COLO668 (cell line): ENCODE data around the gene SLC12A8.
A peak's percentile ranks its signal among the peaks of the same experiment; 100 is the strongest.

ENCODE experiments used
- DNase-seq: peaks from one replicate; lab custom pipeline; 2025; ENCODE audit not compliant: unreplicated experiment; lab: John Stamatoyannopoulos, UW

SLC12A8 gene

GRCh38 chr3:125214738-125215137, 2.2 kb upstream of the SLC12A8 start:
- DNase-seq = no peak

DNA sequence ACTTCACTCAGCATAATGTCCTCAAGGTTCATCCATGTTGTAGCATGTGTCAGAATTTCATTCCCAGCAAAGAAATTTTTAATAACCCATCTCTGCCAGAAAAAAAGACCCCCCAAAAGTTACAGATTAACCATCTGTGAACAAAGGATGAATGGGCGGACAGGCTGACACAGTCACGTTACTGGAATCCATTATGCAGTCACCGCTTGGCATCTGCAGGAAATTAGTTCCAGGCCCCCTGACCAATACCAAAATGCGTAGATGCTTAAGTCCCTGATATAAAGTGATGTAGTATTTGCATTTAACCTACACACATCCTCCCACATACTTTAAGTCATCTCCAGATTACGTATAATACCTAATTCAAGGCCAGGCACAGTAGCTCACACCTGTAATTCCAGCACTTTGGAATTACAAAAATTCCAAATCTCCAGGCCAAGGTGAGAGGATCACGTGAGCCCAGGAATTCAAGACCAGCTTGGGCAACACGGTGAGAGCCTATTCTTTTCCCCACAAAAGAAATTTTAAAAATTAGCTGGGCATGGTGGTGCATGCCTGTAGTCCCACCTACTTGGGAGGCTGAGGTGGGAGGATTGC, 1.5 kb upstream of the SLC12A8 start:
- DNase-seq = no peak

- DNase-seq = no peak
Observed at GRCh38 chr3:125213364-125213755, 812 bp upstream of the SLC12A8 start.

DNA sequence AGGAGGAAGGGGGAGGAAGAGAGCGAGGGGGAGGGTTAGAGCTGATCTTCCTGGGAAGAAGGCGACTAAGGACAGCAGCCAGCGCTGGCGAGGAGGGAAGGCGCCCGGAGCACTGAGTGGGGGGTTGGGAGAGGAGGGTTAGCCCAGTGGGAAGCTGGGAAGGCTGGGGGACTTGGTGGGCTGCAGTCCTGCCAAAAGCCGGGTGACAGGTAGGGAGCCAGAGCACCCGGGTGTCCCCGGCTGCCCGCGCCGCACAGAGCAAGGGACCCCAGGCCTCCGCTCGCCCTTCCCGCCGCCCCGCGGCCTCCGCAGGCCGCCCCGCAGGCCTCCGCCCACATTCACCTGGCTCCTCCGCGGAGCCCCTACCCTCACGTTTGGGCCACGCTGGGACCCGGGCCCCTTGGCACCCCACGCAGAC, 448 bp downstream of the SLC12A8 start:
- peak; percentile 41 for DNase-seq

GRCh38 chr3:125211523-125212090, 941 bp downstream of the SLC12A8 start:
- DNase-seq = no peak

- no peak for DNase-seq
Observed at GRCh38 chr3:125207949-125208568, 4.5 kb downstream of the SLC12A8 start.

DNA sequence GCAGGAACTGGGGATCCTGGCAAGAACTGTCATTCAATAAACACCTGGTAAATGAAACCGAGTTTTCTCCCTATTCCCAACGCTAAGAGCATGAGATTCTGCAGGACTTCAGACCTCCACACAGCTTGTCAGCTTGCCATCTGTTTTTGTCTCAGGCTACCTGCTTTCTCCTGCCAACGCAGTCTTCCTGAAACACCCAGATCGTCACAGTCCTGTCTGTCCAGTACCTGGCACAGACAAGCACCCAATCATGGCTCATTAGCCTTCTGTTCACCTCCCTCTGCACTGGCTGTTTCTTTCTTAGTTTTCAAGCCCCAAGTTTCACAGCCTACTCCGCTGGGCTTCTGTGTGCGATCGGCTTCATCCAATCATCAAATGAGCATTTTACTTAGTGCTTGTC, 5.0 kb downstream of the SLC12A8 start:
- DNase-seq = no peak

- DNase-seq = no peak
Observed at GRCh38 chr3:125206934-125207333, 5.6 kb downstream of the SLC12A8 start.

- DNase-seq = no peak
Observed at GRCh38 chr3:125203731-125204130, 8.8 kb downstream of the SLC12A8 start.

GRCh38 chr3:125202197-125202596, 10.4 kb downstream of the SLC12A8 start:
- DNase-seq = no peak

DNA sequence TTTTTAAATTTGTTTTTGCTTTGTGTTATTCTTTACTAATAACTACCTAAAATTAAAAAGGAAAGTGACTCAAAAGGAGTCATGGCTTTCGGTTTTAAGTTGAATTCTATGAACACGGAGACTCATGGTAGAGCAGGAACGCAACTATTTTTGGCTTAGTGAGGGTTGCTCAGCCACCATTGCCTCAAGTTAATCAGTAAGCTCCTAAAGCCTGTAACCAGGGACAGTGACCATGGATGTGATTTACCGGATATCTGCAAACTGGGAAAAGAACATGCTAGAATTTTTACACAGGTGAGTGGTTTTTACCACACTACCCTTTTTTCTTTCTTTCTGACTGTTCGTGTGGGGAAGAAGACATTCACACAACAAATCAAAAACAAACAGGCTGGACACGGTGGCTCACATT, 11.8 kb downstream of the SLC12A8 start:
- DNase-seq = no peak

GRCh38 chr3:125194849-125195601, 17.5 kb downstream of the SLC12A8 start:
- no peak for DNase-seq

DNA sequence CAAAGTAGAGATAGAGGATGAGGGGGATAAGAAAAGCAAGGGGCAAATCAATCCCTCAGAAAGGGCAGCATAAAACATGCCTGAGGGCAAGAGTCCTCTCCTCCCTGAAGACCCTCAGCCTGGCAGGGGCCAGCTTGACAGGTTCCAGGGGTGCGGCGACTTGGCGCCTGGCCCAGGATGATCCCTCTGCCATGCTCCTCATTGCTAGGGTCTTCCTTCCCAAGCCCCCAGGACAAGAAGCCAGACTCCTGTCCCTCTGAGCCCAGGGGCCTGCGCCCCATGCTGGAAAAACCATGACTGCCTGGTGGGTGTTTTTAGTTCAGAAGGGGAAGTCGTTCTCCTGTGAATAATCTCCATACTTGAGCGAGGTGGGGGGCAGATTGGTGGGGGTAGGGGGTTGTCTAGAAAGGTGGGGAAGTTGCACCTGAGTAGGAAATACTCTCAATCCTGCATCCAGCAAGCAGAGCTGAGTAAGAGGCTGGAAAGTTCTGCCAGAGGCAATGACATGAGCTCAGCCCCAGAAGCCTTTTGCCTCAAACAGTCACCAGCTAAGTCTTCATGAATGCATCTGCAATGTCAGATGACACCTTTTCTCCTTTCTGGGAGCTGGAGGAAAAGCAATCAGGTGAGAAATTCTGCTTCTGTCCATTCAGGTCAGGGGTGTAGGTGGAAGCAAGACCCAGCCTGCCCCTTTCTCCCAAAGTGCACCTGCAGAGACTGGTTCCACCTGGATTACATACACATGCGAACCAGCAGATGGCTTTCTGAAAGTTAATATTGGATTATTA, 18.3 kb downstream of the SLC12A8 start:
- peak; percentile 7 for DNase-seq

GRCh38 chr3:125192190-125193035, 20.1 kb downstream of the SLC12A8 start:
- no peak for DNase-seq

GRCh38 chr3:125191730-125192129, 20.8 kb downstream of the SLC12A8 start:
- DNase-seq = no peak

DNA sequence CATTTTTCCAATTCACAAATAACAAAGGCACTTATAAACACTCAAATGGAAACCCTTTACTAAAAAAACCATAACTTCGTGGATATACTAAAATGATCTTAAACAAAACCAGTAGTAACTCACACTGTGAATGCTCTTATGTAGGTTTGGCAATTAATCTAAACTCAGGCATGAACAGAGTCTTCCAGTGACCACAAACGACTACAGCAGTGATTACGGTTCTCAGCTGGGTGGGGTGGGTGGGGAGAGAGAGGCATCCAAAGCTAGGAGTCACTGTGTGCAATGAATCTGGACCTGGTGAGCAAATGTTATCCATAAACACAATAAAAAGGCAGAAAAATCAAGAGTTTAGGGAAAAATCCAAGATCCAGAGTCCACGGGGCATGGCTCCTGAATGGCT, 21.3 kb downstream of the SLC12A8 start:
- DNase-seq = no peak

DNA sequence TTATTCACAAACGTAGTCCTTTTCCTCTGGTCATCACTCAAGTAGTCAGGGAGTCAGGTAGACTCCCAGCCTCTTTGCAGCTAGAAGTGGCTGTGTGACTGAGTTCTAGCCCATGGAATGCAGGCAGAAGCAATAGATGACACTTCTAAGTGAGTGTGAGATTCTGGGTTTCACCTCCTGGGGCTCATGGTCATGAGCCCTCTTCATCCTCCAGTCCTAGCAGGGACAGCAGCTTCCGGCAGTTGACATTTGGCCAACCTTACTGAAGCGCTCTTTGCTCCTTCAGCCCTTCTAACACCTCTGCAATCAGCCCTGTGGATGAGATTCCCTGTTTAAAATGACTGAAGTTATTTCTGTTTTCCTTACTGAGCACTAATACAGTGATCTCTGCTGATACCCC, 21.8 kb downstream of the SLC12A8 start:
- DNase-seq = no peak

- no peak for DNase-seq
Observed at GRCh38 chr3:125189378-125190165, 23.0 kb downstream of the SLC12A8 start.

DNA sequence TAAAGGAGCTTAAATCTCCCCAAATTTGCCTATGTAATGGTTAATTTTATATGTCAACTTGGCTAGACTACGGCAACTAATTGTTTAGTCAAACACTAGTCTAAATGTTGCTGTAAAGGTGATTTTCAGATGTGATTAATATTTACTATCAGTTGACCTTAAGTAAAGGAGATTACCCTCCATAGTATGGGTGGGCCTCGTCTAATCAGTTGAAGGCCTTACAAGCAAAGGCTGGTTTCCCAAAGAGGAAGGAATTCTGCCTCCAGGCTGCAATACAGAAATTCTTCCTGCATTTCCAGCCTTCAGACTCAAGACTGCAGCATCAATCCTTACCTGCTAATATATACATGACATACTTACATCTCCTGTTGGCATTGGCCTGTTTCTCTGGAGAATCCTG, 23.6 kb downstream of the SLC12A8 start:
- no peak for DNase-seq

DNA sequence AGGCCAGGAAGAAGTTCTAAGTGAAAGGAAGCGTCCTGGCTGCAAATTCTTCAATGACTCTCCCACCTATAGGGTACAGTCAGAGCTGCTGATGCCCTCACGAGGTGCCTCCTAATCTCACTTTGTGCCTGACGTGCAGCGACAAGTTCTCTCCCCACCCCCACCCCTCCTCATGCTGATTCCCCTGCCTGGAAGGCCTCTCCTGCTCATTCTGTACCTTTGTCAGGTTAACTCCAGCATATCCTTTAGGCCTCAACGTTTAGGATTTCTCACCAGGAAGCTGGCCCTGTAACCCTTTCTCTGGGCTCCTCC, 25.0 kb downstream of the SLC12A8 start:
- no peak for DNase-seq
